Activated CD8-positive, alpha-beta T cell treated with anti-CD3 and anti-CD28 coated beads for 36 hours (primary cell): ENCODE results near the gene HOTAIR. TPM values are rescaled to one million over a fixed set of nuclear protein-coding genes. Genes with fewer than 3 reads are reported as not detected.

Experiments used
- ATAC-seq: fragments of 200-7000 bp; cut with Tn5 transposase; one replicate; pipeline ENCODE4 v1.10.0; 2021; ENCODE audit warnings: mild to moderate bottlenecking, moderate library complexity
- CTCF ChIA-PET: fragments of 350-600 bp; sonication (Branson Sonifier 250); formaldehyde crosslinking; loops from one replicate; lab custom pipeline; 2021; ENCODE audit warnings: antibody characterized with exemption; lab: Charles Lee
- POLR2A ChIA-PET: fragments of 350-600 bp; sonication (Branson Sonifier 250); formaldehyde crosslinking; loops from one replicate; lab custom pipeline; 2021; ENCODE audit warnings: antibody characterized with exemption; lab: Charles Lee
- DNase-seq: peaks from one replicate; pipeline ENCODE4 v3.0.0-alpha.2; 2020
- H3K27ac Mint-ChIP-seq: one replicate; pipeline ENCODE4 v1.8.0; 2021; ENCODE audit warnings: mild to moderate bottlenecking, mixed read lengths
- H3K27me3 Mint-ChIP-seq: one replicate; pipeline ENCODE4 v1.8.0; 2021; ENCODE audit warnings: mixed read lengths
- H3K36me3 Mint-ChIP-seq: one replicate; pipeline ENCODE4 v1.8.0; 2021; ENCODE audit warnings: low read depth, mixed read lengths
- H3K4me1 Mint-ChIP-seq: one replicate; pipeline ENCODE4 v1.8.0; 2021; ENCODE audit warnings: low read depth, mixed read lengths
- H3K4me3 Mint-ChIP-seq: one replicate; pipeline ENCODE4 v1.8.0; 2021; ENCODE audit warnings: mild to moderate bottlenecking, moderate library complexity, mixed read lengths
- H3K9me3 Mint-ChIP-seq: one replicate; pipeline ENCODE4 v1.8.0; 2021; ENCODE audit warnings: mixed read lengths
- intact Hi-C: fragments of 100-400 bp; cut with micrococcal nuclease; formaldehyde crosslinking; loops from one replicate; pipeline ENCODE4 v1.10.0; 2022
- total RNA-seq, 2 experiments: library from RNA; stranded (reverse); gene quantifications; one replicate each; pipeline ENCODE4 v1.2.3, GENCODE V29; 2021
- TF ChIP-seq, protein P1 (sequence below): fragments of 200-600 bp; IDR thresholded peaks from one replicate; pipeline ENCODE4 v1.8.0; 2022; ENCODE audit warnings: antibody characterized with exemption, mild to moderate bottlenecking

The HOTAIR gene
- total RNA-seq = not detected

DNA sequence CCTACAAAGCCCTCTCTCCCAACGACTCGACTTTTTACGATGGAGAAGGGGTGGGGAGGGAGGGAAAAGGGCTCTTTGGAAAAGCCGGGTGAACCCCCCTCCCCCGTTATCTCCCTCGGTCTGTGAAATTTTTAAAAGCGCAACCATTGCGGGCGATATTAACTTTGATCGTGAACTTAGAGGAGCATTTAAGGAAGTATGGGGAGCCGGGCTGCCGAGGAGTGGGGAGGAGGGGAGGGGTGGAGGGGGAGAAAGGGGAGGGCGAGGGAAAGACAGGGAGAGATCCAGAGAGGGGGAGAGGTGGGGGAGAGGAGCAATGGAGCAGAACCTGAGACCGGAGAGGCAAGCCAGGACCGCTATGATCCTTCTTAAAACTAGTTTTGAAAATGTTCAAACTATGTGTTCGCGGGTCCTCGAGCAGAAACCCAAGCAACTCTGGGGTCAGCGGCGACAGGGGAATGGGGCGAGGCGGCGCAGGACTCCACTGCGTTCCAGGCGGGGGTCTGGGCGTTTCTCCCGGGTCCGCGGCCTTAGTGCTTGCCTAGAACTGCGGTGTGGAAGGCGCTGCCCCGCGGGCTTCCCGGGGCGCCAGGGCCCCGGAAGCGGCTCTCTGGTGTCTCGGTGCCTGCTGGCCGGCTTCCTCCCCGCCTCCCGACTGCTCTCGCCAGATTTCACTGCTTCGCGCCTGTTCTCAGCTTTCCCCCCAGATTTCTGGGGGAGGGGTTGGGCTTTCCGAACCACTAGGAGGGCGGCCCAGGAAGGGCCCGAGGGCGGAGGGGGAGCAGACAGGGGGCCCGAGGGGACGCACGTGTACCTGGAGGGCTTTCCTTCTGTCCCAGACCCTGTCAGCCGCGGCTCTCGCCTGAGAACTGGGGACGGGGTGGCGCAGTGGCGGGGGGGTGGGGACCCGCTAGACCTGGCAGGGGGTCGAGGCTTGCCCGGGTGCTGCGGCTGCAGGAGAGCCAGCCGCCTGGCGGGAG, at the start of gene HOTAIR:
HOTAIR (minus strand) TSS at position 871 of the 980 bp plus-strand sequence.
- H3K4me1 Mint-ChIP-seq = peaks cover 15% of the 10 kb centered on the region
- CTCF ChIA-PET = no interaction called here
- peaks cover 4% of the 10 kb centered on the region for H3K9me3 Mint-ChIP-seq
- DNase-seq (peak; percentile 48), ATAC-seq (peak; percentile 66)
- POLR2A ChIA-PET = interaction anchor here (1.6 kb wide), 1 partner anchor 16 kb away, joined by 4 read pairs; no protein-coding TSS in a partner anchor
- H3K27ac Mint-ChIP-seq = no peak within 1 kb of the TSS
- H3K27me3 Mint-ChIP-seq = peaks cover 78% of the 10 kb centered on the region
- peak within 1 kb of the TSS; percentile 43 for H3K4me3 Mint-ChIP-seq
- intact Hi-C loops = loop anchor here (5.0 kb wide), 1 partner anchor 37 kb away; the partner anchor contains the start of gene HOXC13
- H3K36me3 Mint-ChIP-seq = peaks cover 4% of the 10 kb centered on the region
- TF ChIP-seq, protein P1, sequence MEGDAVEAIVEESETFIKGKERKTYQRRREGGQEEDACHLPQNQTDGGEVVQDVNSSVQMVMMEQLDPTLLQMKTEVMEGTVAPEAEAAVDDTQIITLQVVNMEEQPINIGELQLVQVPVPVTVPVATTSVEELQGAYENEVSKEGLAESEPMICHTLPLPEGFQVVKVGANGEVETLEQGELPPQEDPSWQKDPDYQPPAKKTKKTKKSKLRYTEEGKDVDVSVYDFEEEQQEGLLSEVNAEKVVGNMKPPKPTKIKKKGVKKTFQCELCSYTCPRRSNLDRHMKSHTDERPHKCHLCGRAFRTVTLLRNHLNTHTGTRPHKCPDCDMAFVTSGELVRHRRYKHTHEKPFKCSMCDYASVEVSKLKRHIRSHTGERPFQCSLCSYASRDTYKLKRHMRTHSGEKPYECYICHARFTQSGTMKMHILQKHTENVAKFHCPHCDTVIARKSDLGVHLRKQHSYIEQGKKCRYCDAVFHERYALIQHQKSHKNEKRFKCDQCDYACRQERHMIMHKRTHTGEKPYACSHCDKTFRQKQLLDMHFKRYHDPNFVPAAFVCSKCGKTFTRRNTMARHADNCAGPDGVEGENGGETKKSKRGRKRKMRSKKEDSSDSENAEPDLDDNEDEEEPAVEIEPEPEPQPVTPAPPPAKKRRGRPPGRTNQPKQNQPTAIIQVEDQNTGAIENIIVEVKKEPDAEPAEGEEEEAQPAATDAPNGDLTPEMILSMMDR = no peak

DNA sequence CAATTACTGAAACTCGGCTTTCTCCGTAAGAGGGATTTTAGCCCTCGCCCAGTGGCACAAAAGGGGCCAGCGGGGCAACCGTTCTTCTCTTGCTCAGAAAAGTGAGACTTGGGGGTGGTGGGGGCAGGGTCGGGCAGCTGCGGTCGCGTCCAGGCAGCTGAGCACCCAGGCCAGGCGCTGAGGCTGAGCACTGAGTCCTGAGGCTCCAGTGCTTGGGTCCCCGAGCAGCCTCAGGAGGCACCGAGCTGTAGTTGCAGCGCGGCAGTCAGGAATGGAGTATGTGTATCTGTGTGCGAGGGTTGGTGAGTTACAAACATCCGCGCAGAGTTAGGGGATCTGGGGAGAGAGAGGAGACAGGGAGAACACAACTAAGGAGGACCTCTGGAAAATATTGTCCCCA, 49.4 kb upstream of the HOTAIR start:
- no peaks in the 10 kb centered on the region for H3K9me3 Mint-ChIP-seq
- H3K4me1 Mint-ChIP-seq = peaks cover 2% of the 10 kb centered on the region
- POLR2A ChIA-PET = interaction anchor here (1.6 kb wide), 1 partner anchor 14 kb away, joined by 5 read pairs; no protein-coding TSS in a partner anchor

DNA sequence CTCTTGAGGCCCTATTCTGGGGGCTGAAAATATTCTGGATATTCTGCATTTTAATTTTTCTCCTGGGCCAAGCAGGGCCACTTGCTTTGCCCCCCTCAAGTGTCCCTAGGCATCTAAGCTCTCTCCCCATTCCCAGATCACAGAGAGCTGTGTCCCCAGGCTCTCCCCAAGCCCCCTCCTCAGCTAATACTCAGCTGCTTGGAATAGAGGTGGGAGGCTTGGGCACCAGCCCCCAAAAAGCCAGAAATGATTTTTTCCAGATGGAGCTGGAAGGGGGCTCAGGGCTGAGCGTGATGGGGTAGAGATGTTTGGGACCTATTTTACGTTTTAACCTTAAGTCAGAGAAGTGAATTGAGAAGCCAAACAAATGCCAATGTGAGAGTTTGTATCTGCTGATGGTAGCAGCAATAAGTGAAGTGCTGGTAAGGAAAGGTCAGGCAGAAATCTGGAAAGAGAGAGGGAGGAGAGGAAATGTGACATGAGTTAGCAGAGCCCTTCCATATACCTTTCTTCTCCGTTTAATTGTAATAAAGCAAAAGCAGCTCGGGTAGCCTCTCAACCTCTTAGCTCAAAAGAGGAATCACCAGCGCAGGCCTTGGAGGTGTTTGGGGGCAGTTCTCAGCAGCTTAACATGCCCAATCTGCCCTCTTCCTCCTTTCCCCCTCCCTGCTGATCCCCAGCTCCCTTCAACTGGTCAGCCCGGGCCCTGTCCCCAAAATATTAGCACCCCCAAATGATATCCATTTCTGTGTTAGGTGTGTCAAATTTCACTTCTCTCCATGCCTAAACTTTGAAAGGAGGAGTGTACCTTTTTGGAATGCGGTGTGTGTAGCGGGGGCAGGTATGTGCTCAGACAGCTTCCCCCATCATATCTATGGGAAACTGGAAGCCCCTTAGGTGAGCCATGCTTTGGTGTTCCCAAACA, 48.5 kb upstream of the HOTAIR start:
- ChIA-PET POLR2A (interaction anchor here (1.6 kb wide), 1 partner anchor 13 kb away, joined by 5 read pairs; no protein-coding TSS in a partner anchor), CTCF (interaction anchor here (0.7 to 3.7 kb wide), 10 partner anchors 10 to 192 kb away, joined by 3 to 30 read pairs (median 12); partner anchors contain the start of genes HOXC10, HOXC5 and HOXC9)
- TF ChIP-seq, protein P1 = no peak
- Mint-ChIP-seq H3K4me1 (peaks cover 5% of the 10 kb centered on the region), H3K4me3 (no peak overlapping the region), H3K27ac (no peak overlapping the region), H3K36me3 (no peaks in the 10 kb centered on the region), H3K27me3 (peaks cover 67% of the 10 kb centered on the region), H3K9me3 (no peaks in the 10 kb centered on the region)
- intact Hi-C loops = no loop called here
- no peak for DNase-seq
- ATAC-seq = no peak

More for the DNA sequence above, 49.4 kb upstream of the HOTAIR start:
- intact Hi-C loops = no loop called here
- H3K27me3 Mint-ChIP-seq = peaks cover 69% of the 10 kb centered on the region
- ATAC-seq (no peak), DNase-seq (no peak)
- TF ChIP-seq, protein P1 = no peak
- H3K36me3 Mint-ChIP-seq = no peaks in the 10 kb centered on the region
- no peak overlapping the region for H3K4me3 Mint-ChIP-seq
- no peak overlapping the region for H3K27ac Mint-ChIP-seq
- CTCF ChIA-PET = interaction anchor here (0.9 to 3.7 kb wide), 10 partner anchors 9 to 191 kb away, joined by 3 to 30 read pairs (median 12); partner anchors contain the start of genes HOXC10, HOXC5 and HOXC9

DNA sequence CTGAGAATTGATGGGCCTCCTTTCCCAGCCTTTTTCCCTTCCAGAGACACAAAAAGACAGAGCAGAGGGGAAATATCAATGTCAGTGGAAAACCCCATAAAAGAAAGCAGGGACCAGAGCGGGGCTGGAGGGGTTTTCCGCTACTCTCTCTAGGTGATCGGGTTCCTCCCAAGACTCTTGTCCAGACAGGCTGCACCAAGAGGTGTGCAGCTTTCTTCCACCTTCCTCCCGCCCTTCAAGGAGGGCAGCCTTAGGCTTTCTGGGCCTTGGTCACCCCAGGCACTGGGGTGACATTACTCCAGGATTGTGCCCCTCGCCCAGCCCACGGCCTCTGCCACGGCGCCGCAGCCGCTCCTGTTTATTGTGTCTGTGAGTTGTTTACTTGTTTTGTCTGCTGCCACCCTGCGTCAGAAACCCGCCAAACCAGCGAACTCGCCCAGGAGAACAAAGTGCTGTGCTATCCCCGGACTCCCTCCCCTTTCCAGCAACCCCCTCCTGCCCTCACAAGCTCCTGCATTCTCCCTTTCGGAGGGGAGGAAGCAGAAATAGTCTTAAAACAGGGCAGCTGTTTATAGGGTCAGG, 46.8 kb upstream of the HOTAIR start:
- H3K27me3 Mint-ChIP-seq = peaks cover 62% of the 10 kb centered on the region
- no peak overlapping the region for H3K4me3 Mint-ChIP-seq
- H3K36me3 Mint-ChIP-seq = no peaks in the 10 kb centered on the region
- no peak overlapping the region for H3K27ac Mint-ChIP-seq
- H3K9me3 Mint-ChIP-seq = no peaks in the 10 kb centered on the region
- ATAC-seq (no peak), DNase-seq (no peak)
- H3K4me1 Mint-ChIP-seq = peaks cover 10% of the 10 kb centered on the region
- intact Hi-C loops = no loop called here
- POLR2A ChIA-PET = interaction anchor here (1.0 to 1.3 kb wide), 2 partner anchors 24 to 184 kb away, joined by 3 read pairs; no protein-coding TSS in a partner anchor
- TF ChIP-seq, protein P1 = no peak
- CTCF ChIA-PET = interaction anchor here (1.2 to 3.7 kb wide), 6 partner anchors 11 to 186 kb away, joined by 3 to 30 read pairs (median 16); partner anchors contain the start of genes HOXC10 and HOXC5
